Activated T-helper 2 cell treated with anti-CD3 and anti-CD28 coated beads, Interferon-gamma antibody, Interleukin-2, Interleukin-4, amounts not matched to agents 10 μg/mL and 5 μg/mL and 100 μg/mL, durations not matched to agents 14 hours and 24 hours and 36 hours (primary cell): Measurements from ENCODE around the gene DENND1A. TPM values are rescaled to one million over a fixed set of nuclear protein-coding genes. Genes with fewer than 3 reads are reported as not detected.
"Not testable (repeated sequence)": the region's sequence is repeated elsewhere in the genome, so short reads cannot be mapped to it uniquely, and the experiment has no call there.

Source experiments
- DNase-seq: peaks from one replicate; pipeline ENCODE4 v3.0.0; 2021; ENCODE audit warnings: low spot score
- H3K27ac Mint-ChIP-seq: one replicate; pipeline ENCODE4 v1.8.0; 2021; ENCODE audit warnings: mixed read lengths
- H3K27me3 Mint-ChIP-seq: one replicate; pipeline ENCODE4 v1.8.0; 2021; ENCODE audit warnings: low read depth, mixed read lengths
- H3K36me3 Mint-ChIP-seq: one replicate; pipeline ENCODE4 v1.8.0; 2021; ENCODE audit warnings: low read depth, mixed read lengths
- H3K4me1 Mint-ChIP-seq: one replicate; pipeline ENCODE4 v1.8.0; 2021; ENCODE audit warnings: low read depth, mixed read lengths
- H3K4me3 Mint-ChIP-seq: one replicate; pipeline ENCODE4 v1.8.0; 2021; ENCODE audit warnings: low read depth, mild to moderate bottlenecking, moderate library complexity, mixed read lengths
- H3K9me3 Mint-ChIP-seq: one replicate; pipeline ENCODE4 v1.8.0; 2021; ENCODE audit warnings: mixed read lengths
- intact Hi-C: fragments of 100-400 bp; cut with micrococcal nuclease; formaldehyde crosslinking; loops from one replicate; pipeline ENCODE4 v1.15.1; 2023
- total RNA-seq: library from RNA; stranded (reverse); gene quantifications from 2 replicates; pipeline ENCODE4 v1.2.3, GENCODE V29; 2022

The DENND1A gene
- total RNA-seq, 1 donor from 2014 or later, result 20.0 TPM

GRCh38 chr9:123642291-123643278 lies 287.3 kb downstream of the DENND1A start:
- DNase-seq, result no peak
- no peak overlapping the region for H3K27ac Mint-ChIP-seq
- peaks cover 21% of the 10 kb centered on the region for H3K4me1 Mint-ChIP-seq
- no peaks in the 10 kb centered on the region for H3K9me3 Mint-ChIP-seq
- H3K27me3 Mint-ChIP-seq, result peaks cover 54% of the 10 kb centered on the region
- H3K36me3 Mint-ChIP-seq, result no peaks in the 10 kb centered on the region
- H3K4me3 Mint-ChIP-seq, result no peak overlapping the region
- intact Hi-C loops, result loop anchor here (10.0 kb wide), 1 partner anchor 352 kb away; no protein-coding TSS in a partner anchor

GRCh38 chr9:123640792-123641222 lies 289.1 kb downstream of the DENND1A start:
- DNase-seq, result peak; percentile 17
- H3K36me3 Mint-ChIP-seq, result no peaks in the 10 kb centered on the region
- no peaks in the 10 kb centered on the region for H3K9me3 Mint-ChIP-seq
- no peak overlapping the region for H3K27ac Mint-ChIP-seq
- intact Hi-C loops, result loop anchor here (10.0 kb wide), 1 partner anchor 354 kb away; no protein-coding TSS in a partner anchor
- H3K27me3 Mint-ChIP-seq, result peaks cover 61% of the 10 kb centered on the region
- H3K4me3 Mint-ChIP-seq, result no peak overlapping the region
- H3K4me1 Mint-ChIP-seq, result peaks cover 27% of the 10 kb centered on the region

GRCh38 chr9:123639743-123640142 lies 290.2 kb downstream of the DENND1A start:
- intact Hi-C loops, result loop anchor here (10.0 kb wide), 1 partner anchor 355 kb away; no protein-coding TSS in a partner anchor
- no peak for DNase-seq
- Mint-ChIP-seq H3K27me3 (peaks cover 61% of the 10 kb centered on the region), H3K27ac (no peak overlapping the region), H3K4me1 (peaks cover 28% of the 10 kb centered on the region), H3K4me3 (no peak overlapping the region), H3K9me3 (no peaks in the 10 kb centered on the region), H3K36me3 (no peaks in the 10 kb centered on the region)

- no peaks in the 10 kb centered on the region for H3K36me3 Mint-ChIP-seq
- H3K27ac Mint-ChIP-seq, result no peak overlapping the region
- H3K4me3 Mint-ChIP-seq, result peak overlapping the region; percentile 54
- H3K9me3 Mint-ChIP-seq, result no peaks in the 10 kb centered on the region
- H3K4me1 Mint-ChIP-seq, result peaks cover 31% of the 10 kb centered on the region
- peak; percentile 14 for DNase-seq
- peaks cover 61% of the 10 kb centered on the region for H3K27me3 Mint-ChIP-seq
- intact Hi-C loops, result no loop called here
Measured at GRCh38 chr9:123637945-123638634, 291.8 kb downstream of the DENND1A start.

- peak overlapping the region; percentile 54 for H3K4me3 Mint-ChIP-seq
- H3K27me3 Mint-ChIP-seq, result peaks cover 57% of the 10 kb centered on the region
- H3K27ac Mint-ChIP-seq, result no peak overlapping the region
- H3K36me3 Mint-ChIP-seq, result no peaks in the 10 kb centered on the region
- H3K4me1 Mint-ChIP-seq, result peaks cover 31% of the 10 kb centered on the region
- intact Hi-C loops, result no loop called here
- H3K9me3 Mint-ChIP-seq, result no peaks in the 10 kb centered on the region
- no peak for DNase-seq
Measured at GRCh38 chr9:123637606-123637944, 292.4 kb downstream of the DENND1A start.

- DNase-seq, H3K4me3 Mint-ChIP-seq, H3K27ac Mint-ChIP-seq, H3K9me3 Mint-ChIP-seq, intact Hi-C loops, H3K36me3 Mint-ChIP-seq: not testable (repeated sequence)
- Mint-ChIP-seq H3K4me1 (peaks cover 31% of the 10 kb centered on the region), H3K27me3 (peaks cover 54% of the 10 kb centered on the region)
Measured at GRCh38 chr9:123636805-123637204, 293.1 kb downstream of the DENND1A start.

GRCh38 chr9:123631862-123632261 lies 298.1 kb downstream of the DENND1A start:
- peaks cover 4% of the 10 kb centered on the region for H3K4me1 Mint-ChIP-seq
- peaks cover 36% of the 10 kb centered on the region for H3K27me3 Mint-ChIP-seq
- no peak overlapping the region for H3K27ac Mint-ChIP-seq
- no peak overlapping the region for H3K4me3 Mint-ChIP-seq
- intact Hi-C loops, result no loop called here
- H3K36me3 Mint-ChIP-seq, result no peaks in the 10 kb centered on the region
- no peak for DNase-seq
- no peaks in the 10 kb centered on the region for H3K9me3 Mint-ChIP-seq

- DNase-seq, result no peak
- H3K4me1 Mint-ChIP-seq, result peaks cover 3% of the 10 kb centered on the region
- no peak overlapping the region for H3K27ac Mint-ChIP-seq
- H3K9me3 Mint-ChIP-seq, result no peaks in the 10 kb centered on the region
- intact Hi-C loops, result no loop called here
- H3K36me3 Mint-ChIP-seq, result no peaks in the 10 kb centered on the region
- H3K27me3 Mint-ChIP-seq, result peaks cover 25% of the 10 kb centered on the region
- no peak overlapping the region for H3K4me3 Mint-ChIP-seq
Measured at GRCh38 chr9:123630233-123630632, 299.7 kb downstream of the DENND1A start.

GRCh38 chr9:123629531-123629930 lies 300.4 kb downstream of the DENND1A start:
- Mint-ChIP-seq H3K4me3 (no peak overlapping the region), H3K36me3 (no peaks in the 10 kb centered on the region), H3K4me1 (peaks cover under 1% of the 10 kb centered on the region), H3K9me3 (no peaks in the 10 kb centered on the region), H3K27ac (no peak overlapping the region), H3K27me3 (peaks cover 19% of the 10 kb centered on the region)
- intact Hi-C loops, result no loop called here
- no peak for DNase-seq

GRCh38 chr9:123622711-123623241 lies 307.1 kb downstream of the DENND1A start:
- no peak for DNase-seq
- H3K4me1 Mint-ChIP-seq, result no peaks in the 10 kb centered on the region
- no peak overlapping the region for H3K4me3 Mint-ChIP-seq
- no peaks in the 10 kb centered on the region for H3K36me3 Mint-ChIP-seq
- H3K9me3 Mint-ChIP-seq, result no peaks in the 10 kb centered on the region
- no peak overlapping the region for H3K27ac Mint-ChIP-seq
- no peaks in the 10 kb centered on the region for H3K27me3 Mint-ChIP-seq
- intact Hi-C loops, result no loop called here

GRCh38 chr9:123620239-123620638 lies 309.7 kb downstream of the DENND1A start:
- Mint-ChIP-seq H3K4me1 (no peaks in the 10 kb centered on the region), H3K9me3 (no peaks in the 10 kb centered on the region), H3K36me3 (no peaks in the 10 kb centered on the region), H3K27ac (no peak overlapping the region), H3K27me3 (no peaks in the 10 kb centered on the region), H3K4me3 (no peak overlapping the region)
- no peak for DNase-seq
- intact Hi-C loops, result no loop called here

GRCh38 chr9:123617952-123618678 lies 311.8 kb downstream of the DENND1A start:
- no peak overlapping the region for H3K4me3 Mint-ChIP-seq
- DNase-seq, result no peak
- H3K36me3 Mint-ChIP-seq, result no peaks in the 10 kb centered on the region
- H3K27ac Mint-ChIP-seq, result no peak overlapping the region
- H3K9me3 Mint-ChIP-seq, result no peaks in the 10 kb centered on the region
- intact Hi-C loops, result no loop called here
- no peaks in the 10 kb centered on the region for H3K4me1 Mint-ChIP-seq
- no peaks in the 10 kb centered on the region for H3K27me3 Mint-ChIP-seq
